ENCODE measurements around the gene CCN5.

CCN5 gene

DNA sequence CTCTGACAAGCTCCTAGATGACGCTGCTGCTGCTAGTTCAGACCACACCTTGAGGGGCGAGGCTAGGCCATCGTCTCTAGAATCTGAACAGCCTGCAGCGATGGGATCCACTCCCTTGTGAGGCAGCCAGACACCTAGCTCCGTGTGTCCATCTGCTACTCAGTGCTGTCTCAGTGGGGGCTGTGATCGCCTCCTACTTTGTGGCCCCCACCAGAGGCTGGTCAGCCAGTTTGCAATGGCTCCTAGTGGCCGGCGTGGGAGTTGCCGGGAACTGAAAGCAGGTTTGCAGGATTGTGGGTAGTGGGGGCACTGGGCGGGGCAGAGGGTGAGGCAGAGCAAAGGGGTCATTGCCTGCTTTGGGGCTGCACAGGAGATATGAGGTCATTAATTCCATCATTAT, 2.8 kb downstream of the CCN5 start:
- no peak for DNase-seq

DNA sequence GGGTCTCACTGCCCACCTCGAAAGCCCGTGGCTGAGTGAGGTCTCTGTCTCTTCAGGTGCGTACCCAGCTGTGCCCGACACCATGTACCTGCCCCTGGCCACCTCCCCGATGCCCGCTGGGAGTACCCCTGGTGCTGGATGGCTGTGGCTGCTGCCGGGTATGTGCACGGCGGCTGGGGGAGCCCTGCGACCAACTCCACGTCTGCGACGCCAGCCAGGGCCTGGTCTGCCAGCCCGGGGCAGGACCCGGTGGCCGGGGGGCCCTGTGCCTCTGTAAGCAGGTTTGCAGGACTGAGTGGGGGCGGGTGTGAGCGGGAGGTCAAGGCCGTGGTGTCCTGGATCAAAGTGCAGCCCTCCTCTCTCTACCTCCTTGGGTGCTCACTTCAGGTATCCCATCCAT, 4.7 kb downstream of the CCN5 start:
- DNase-seq = no peak

DNA sequence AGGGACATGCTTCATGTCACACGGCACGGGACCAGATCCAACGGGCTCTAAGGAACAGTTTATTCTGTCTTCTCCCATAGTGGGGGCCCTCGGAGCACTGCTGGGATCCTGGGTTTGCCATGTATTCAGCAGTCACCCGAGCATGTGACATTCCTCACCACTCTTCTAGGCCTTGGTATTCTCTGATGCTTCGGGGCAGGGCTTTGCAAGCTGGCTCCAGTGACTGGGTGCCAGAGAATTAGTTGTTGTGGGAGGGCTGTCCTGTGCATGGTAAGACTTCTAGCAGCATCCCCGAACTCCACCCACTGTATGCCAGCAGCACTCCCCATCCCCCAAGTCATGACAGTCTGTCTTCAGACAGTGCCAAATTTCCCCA, 5.4 kb downstream of the CCN5 start:
- peak; percentile 85 to 92 for DNase-seq

DNA sequence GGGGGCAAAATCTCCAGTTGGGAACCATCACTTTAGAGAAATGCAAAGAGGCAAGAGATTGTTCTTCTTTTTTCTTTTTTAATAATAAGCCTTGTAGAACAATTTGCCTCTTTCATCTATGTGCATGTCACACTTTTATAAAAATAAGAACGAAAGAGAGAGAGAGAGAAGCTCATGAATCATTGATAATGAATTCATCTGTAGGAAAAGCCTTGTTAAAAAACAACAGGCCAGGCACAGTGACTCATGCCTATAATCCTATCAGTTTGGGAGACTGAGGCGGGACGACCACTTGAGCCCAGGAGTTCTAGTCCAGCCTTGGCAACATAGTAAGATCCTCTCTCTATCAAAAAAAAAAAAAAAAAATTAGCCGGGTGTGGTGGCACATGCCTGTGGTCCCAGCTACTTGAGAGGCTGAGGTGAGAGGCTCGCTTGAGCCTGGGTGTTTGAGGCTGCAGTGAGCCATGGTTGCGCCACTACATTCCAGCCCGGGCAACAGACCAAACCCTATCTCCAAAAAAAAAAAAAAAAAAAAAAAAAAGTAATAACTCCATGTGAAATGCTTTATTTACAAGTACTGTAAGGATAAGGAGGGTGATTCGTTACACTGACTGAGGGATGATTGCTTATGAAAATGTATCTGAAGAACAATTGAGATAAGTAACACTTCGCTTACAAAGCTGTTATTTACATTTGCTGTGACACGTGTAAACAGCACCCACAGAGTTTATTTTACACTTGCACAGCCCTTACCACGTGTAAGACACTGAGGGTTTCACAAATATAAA, 6.0 kb downstream of the CCN5 start:
- DNase-seq = peak in 1 of 2 experiments; percentile 45

DNA sequence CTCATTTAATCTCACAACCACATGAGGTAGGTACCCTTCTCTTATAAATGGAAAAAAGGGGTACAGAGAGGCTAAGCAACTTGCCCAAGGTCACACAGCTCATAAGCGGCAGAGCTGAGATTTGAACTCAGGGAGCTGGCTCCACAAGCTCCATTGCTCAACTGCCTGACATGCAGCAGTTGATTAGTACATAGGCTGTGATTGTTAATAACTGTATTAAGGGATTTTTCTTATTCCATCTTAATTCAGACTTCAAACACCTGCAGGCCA, 6.6 kb downstream of the CCN5 start:
- DNase-seq = no peak

DNA sequence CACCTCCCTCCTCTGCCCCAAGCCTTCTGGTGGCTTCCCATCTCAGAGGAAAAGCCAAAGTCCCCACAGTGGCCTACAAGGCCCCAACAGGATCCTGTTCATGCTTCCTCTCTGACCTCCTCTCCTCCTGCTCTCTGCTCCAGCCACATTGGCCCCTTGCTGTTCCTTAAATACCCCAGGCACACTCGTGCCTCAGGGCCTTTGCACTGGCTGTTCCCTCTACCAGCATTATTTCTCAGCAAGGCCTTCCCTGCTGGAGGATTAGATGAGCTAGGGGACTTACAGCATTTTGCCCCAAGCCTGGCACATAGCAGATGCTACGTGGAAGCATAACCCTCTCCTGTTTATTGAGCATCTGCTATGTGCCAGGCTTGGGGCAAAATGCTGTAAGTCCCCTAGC, 7.8 kb downstream of the CCN5 start:
- no peak for DNase-seq

DNA sequence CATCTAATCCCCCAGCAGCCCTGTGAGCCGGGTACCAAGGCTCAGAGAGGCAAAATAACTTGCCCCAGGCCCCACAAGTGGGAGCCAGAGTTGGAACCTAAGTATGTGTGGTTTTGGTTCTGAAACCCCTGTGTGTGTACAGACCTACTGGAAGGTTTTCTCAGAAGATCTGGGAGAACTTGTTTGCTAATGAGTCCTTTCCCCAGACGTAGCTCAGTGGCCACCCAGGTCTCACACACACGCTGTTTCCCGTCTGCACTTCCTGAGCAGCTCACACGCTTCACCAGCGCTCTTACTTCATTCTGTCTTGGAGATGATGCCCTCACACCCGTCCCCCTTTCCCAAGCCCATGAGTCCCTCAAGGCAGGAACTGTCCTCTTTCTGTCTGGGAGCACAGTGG, 8.2 kb downstream of the CCN5 start:
- DNase-seq = no peak

DNA sequence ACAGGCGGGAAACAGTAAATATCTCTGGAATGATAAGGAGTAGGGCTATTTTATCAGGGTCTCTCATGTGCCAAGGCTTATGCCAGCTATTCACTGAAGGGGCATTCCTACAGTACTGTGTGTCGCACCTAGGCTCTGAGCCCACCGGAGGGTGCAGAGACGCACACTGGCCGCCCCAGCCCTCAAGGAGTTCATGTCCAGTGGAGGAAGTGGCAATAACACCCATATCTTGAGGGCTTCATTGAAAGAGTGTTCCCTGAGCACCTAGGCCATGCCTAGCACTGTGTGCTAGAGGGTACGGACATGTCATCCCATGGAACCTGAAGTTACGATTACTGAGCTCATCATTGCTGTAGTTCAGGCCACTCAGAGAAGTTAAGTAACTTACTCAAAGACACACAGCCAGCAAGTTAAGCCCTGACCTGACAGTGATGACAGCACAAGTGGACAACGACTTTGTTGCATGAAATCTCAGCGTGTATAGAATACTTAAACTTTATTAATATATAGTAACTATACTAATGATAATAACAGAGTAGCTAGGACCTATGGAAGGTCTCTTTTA, 8.7 kb downstream of the CCN5 start:
- no peak for DNase-seq

DNA sequence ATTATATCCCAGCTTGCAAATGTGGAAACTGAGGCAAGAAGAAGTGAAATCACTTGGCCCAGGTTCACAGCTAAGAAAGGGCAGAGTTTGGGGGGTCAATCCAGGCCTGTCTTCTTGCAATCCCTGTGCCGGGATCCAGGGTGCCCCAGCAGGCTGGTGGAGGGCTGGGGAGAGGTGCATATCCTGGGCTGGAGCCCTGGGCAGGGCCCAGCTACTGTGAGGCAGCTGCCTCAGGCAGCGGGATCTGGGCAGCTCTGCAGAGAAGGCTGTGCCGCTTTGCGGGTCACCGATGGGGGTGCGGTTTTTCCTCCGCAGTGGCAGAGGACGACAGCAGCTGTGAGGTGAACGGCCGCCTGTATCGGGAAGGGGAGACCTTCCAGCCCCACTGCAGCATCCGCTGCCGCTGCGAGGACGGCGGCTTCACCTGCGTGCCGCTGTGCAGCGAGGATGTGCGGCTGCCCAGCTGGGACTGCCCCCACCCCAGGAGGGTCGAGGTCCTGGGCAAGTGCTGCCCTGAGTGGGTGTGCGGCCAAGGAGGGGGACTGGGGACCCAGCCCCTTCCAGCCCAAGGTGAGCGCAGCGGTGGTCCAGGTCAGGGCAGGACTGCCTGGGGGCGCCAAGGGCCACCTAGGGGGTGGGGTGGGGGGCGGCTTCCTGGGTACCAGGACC, 9.4 kb downstream of the CCN5 start:
- no peak for DNase-seq

DNA sequence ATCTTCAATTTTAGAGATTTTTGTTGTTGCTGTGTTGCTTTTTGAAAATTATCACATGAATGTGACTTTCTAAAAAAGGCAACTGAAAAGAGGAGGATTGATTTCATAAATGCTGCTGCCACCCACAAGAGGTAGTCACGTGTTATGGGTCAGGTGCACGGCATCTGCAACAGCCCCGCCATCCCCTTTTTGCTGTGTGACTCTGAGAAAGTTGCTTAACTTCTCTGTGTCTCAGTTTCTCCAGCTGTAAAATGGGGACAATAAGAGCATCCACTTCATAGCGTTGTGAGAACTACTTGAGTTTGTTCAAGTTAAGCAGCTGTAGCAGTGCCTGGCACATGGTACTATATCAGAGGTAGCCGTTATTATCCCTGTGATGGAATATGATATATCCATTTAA, 10.7 kb downstream of the CCN5 start:
- no peak for DNase-seq

DNA sequence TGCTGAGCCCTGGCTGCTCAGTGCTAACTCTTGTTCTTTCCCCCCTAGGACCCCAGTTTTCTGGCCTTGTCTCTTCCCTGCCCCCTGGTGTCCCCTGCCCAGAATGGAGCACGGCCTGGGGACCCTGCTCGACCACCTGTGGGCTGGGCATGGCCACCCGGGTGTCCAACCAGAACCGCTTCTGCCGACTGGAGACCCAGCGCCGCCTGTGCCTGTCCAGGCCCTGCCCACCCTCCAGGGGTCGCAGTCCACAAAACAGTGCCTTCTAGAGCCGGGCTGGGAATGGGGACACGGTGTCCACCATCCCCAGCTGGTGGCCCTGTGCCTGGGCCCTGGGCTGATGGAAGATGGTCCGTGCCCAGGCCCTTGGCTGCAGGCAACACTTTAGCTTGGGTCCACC, 11.9 kb downstream of the CCN5 start:
- DNase-seq = no peak

DNA sequence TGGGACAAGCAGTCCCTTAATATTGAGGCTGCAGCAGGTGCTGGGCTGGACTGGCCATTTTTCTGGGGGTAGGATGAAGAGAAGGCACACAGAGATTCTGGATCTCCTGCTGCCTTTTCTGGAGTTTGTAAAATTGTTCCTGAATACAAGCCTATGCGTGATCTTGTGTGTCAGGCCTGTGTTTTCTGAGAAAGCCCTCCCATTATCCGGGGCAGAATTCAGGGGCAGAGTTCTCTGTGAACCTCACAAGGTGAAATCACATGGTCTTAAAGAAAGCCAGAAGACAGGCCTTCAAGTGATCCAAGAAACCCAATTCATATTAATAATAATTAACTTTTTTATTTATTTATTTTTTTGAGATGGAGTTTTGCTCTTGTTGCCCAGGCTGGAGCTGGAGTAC, 12.5 kb downstream of the CCN5 start:
- DNase-seq = no peak

DNA sequence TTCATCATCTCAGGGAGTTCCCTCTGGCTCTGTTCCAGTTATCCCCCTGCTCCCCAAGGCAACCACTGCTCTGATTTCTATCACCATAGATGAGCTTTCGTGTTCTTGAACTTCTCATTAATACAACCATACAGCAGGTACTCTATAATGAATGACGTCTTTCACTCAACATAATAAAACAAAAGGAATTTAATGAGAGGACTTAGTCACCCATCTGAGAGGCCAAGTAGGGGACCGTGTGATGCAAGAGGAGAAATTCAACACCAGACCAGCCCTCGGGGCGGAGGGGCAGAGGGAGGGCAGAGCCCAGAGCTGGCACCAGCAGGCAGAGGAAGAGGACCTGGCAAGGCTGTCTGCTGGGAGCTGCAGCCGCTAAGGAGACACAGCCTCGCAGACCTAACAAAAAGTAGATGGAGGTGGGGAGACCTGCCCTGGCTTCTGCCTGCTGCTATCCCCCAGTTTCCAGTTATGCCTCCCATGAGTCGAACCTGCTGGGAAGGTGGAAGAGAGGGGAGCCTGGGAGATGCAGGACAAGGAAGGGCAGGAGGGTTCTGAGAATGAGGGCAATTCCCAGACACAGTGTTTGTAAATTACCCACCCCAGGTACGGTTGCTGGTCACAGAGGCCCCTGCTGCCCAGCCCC, 13.8 kb downstream of the CCN5 start:
- peak; percentile 44 to 75 for DNase-seq

DNA sequence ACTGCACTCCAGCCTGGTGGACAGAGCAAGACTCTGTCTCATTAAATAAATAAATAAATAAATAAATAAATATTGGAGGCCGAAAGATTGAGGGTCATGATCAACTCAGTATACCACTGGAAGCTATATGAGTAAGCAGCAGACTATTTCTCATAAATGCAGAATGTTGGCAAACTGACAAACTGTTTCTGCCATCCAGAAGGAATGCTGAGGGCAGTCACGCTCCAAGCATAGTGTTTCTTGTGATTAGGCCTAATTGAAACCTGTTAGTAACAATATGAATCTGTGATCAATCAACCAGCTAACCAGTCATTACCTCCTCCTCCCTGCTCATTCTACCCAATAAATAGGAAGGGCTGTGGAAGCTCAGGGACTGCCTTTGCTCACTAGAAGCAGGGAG, 15.3 kb downstream of the CCN5 start:
- peak; percentile 36 to 76 for DNase-seq

DNA sequence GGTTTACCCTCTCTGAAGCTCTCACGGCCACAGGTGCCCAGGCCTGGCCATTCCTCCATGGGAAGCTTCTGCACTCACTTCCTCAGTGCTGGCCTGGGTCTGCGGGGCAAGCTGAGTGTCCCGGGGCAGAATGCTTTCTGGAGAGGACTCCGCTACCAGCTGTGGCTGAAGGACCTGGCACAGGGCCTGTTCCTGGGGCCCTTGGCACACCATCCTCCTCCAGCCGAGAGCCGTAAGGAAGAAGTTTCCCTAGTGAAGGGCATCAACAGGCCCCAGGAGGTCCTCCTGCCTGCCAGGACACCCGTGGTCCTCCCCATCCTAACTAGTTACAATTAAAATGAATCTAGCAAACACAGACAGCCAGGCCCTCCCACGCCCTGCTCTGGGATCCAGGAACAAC, 16.5 kb downstream of the CCN5 start:
- peak; percentile 60 to 89 for DNase-seq

DNA sequence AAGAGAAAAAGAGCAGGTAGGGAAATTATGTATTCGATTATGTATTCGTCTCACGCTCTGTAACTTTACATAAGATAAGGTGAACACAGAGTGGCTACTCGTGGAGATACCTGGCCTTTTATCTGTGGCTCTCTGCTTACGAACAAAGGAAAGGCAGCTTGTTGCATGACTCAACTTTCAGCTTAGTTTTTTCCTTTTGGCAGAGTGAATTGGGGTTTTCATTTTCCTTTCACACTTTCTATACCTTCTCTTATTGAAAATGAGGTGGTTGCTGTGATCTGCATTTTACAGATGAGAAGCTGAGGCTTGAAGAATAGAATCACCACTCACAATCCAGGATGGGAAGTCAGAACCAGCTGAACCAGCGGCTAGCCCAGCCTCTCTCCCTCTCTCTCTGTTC, 17.2 kb downstream of the CCN5 start:
- no peak for DNase-seq

DNA sequence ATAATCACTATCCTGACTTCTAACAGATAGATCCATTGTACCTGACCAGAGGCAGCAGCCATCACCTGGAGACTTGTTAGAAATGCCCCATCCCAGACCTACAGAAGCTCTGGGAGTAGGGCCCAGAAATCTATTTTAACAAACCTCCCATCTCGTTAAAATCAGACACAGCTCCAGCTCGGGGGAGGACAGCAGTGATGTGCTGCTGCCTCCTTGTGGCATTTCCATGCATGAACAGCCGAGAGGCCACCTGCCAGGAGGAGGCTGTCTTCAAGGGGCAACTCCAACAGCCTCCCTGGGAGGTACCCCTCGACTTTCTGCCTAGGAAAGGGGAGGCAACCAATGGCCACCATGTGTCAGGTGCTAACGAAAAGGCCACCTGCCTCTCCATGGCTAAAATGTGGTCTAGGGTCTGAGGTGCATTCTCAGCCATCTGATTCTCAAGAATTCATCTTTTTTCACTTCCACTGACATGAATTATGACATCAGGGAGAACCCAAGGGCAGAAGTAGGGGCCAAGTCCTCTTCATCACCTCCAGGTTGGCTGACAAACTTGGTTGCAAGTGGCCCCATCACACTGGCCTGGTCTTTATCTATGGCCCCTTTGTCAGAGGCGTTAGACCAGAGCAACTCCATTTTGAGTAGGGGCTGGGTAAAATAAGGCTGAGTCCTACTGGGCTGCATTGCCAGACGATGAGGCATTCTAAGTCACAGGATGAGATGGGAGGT, 18.3 kb downstream of the CCN5 start:
- DNase-seq = peak; percentile 44 to 79

DNA sequence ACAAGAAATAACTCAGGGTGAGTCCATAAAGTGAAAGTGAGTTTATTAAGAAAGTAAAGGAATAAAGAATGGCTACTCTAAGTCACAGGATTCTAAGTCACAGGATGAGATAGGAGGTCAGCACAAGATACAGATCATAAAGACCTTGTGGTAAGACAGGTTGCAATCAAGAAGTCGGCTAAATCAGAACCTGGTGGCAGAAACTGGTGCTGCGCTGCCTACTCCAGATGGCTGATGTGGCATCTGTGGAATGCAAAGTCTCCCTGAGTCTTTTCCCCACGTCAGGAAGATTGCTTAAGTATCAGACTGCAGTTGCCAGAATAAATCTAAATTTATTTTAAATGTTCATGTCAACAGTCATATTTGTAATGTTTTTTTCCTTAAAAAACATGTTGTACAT, 19.8 kb downstream of the CCN5 start:
- no peak for DNase-seq

DNA sequence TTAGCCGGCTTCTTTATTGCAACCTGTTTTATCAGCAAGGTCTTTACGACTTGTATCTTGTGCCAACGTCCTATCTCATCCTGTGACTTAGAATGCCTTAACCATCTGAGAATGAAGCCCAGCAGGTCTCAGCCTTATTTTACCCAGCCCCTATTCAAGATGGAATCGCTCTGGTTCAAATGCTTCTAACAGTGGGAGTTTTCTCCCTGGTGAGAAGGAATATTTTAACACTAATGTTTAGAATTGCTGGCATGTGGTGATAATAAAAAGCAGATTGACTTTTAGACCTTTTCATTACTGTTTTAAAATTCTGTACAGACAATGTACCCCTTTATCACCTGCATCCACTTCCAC, 20.6 kb downstream of the CCN5 start:
- DNase-seq = no peak

DNA sequence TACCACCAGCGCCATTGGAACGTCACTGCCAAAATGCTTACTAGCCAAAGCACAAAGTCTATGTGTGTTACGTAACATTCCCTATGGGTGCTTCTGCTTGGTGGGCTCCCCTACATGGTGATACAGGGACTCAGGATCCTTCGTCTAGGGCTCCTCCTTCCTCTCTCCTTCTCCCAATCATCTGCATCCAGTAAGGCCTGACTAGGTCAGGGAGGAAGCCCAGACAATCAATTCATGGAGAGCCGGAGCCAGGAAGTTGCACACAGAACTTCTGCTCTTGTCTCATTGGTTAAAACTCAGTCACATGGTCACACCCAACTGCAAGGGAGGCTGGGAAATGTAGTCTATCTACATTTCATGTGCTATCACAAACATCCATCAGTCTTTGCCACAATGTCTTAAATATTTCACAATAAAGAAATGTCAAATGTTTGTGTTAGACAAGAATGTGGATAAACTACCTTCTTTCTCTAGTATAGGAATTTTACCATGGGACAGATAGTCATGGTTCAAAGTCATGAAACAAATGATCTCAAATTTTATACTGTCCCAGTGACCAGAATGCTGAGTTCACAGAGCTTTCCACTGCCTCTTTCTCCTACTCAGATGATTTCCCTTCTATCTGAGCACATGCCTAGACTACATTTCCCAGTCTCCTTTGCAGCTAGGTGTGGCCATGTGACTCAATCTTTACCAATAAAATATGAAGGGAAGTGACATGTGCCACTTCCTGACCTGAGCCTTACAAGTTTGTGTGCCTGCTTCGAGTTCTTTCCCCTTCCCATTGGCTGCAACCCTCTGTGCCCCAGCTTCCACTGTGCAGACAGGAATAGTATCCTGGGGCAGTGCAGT, 21.2 kb downstream of the CCN5 start:
- DNase-seq = peak in 1 of 2 experiments; percentile 54

DNA sequence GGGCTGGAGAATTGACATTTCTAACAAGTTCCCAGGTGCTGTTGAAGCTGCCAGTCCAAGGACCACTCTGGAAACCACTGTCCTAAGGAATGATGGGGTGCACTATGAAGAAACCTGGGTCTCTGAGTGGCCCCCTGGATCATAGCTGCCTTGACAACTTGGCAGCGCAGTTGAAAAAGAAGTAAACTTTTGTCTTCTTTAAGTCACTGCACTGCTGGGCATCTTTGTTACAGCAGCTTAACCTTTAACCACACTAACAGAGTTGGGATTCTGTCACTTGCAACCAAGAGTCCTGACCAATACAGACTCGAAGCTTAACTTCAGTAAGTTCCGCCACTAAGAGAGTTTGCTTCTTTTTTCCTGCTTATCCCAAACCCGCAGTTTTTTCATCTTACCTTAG, 21.9 kb downstream of the CCN5 start:
- DNase-seq = no peak

DNA sequence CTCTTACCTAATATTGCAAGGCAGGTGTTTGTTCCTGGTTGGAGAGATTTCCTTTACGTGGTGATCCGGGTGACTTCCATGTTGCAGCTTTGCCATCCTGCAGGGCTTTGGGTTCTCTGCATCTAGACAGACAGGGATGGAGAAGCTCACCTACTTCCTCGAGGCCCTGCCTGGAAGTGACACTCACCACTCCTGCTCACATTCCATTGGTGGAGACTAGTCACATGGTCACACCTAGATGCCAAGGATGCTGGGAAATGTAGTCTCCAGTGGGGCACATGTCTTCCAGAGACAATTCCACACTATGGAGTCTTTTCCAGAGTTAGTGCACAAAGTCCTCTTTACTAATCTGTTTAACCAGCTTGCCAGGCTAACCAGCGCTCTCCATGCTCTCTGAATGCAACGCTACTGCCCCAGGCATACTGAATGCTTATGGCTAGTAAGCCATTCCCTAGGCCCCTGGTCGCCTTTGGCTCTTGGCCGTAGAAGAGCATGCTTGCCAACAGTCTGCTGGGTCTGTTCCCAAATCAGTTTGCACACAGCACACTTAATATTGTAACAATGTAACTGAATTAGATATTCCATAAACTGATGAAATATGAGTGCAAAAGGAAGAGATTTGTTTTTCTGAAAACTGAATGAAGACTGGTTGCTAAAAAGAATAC, 23.8 kb downstream of the CCN5 start:
- peak; percentile 78 to 93 for DNase-seq

Measured in NCI-H446 (cell line).